HG02623 (cell line): ENCODE measurements around the gene RAPGEF1.
"Not testable (repeated sequence)": the region's sequence is repeated elsewhere in the genome, so short reads cannot be mapped to it uniquely, and the experiment has no call there.

Experiments
- ATAC-seq: cut with Tn5 transposase; IDR thresholded peaks from one replicate; pipeline ENCODE4 v1.9.1; 2021; ENCODE audit warnings: moderate library complexity; ENCODE audit not compliant: unreplicated experiment

RAPGEF1 gene

GRCh38 chr9:131739959-131740648, at the start of gene RAPGEF1:
RAPGEF1 (minus strand) TSS chr9:131740076; CDS start chr9:131739830, 246 bp downstream.
- peak; percentile 57 for ATAC-seq

GRCh38 chr9:131788851-131789250, 49.0 kb upstream of the RAPGEF1 start:
- ATAC-seq, result no peak

- ATAC-seq, result no peak
These were observed 48.0 kb upstream of the RAPGEF1 start for GRCh38 chr9:131787838-131788237.

GRCh38 chr9:131784748-131785501, 45.0 kb upstream of the RAPGEF1 start:
- ATAC-seq, result no peak

GRCh38 chr9:131781069-131781468, 41.2 kb upstream of the RAPGEF1 start:
- no peak for ATAC-seq

GRCh38 chr9:131776473-131776872, 36.6 kb upstream of the RAPGEF1 start:
- ATAC-seq, result no peak

- ATAC-seq, result no peak
These were observed 36.2 kb upstream of the RAPGEF1 start for GRCh38 chr9:131776036-131776435.

- no peak for ATAC-seq
These were observed 34.8 kb upstream of the RAPGEF1 start for GRCh38 chr9:131774636-131775035.

- no peak for ATAC-seq
These were observed 34.1 kb upstream of the RAPGEF1 start for GRCh38 chr9:131773911-131774379.

GRCh38 chr9:131772940-131773339, 33.1 kb upstream of the RAPGEF1 start:
- ATAC-seq, result no peak

- ATAC-seq, result no peak
These were observed 31.8 kb upstream of the RAPGEF1 start for GRCh38 chr9:131771646-131772045.

- ATAC-seq, result no peak
These were observed 29.5 kb upstream of the RAPGEF1 start for GRCh38 chr9:131769361-131769760.

- ATAC-seq, result no peak
These were observed 24.7 kb upstream of the RAPGEF1 start for GRCh38 chr9:131764568-131764967.

- ATAC-seq, result no peak
These were observed 22.6 kb upstream of the RAPGEF1 start for GRCh38 chr9:131762356-131762932.

GRCh38 chr9:131759017-131759647, 19.3 kb upstream of the RAPGEF1 start:
- no peak for ATAC-seq

- ATAC-seq, result no peak
These were observed 17.7 kb upstream of the RAPGEF1 start for GRCh38 chr9:131757549-131757948.

- peak; percentile 45 for ATAC-seq
These were observed 15.8 kb upstream of the RAPGEF1 start for GRCh38 chr9:131755541-131756198.

GRCh38 chr9:131754846-131755245, 15.0 kb upstream of the RAPGEF1 start:
- ATAC-seq, result no peak

- not testable (repeated sequence) for ATAC-seq
These were observed 13.9 kb upstream of the RAPGEF1 start for GRCh38 chr9:131753751-131754150.

GRCh38 chr9:131752231-131752884, 12.5 kb upstream of the RAPGEF1 start:
- ATAC-seq, result no peak
